ENCODE results near the gene TRPM1.

DNA sequence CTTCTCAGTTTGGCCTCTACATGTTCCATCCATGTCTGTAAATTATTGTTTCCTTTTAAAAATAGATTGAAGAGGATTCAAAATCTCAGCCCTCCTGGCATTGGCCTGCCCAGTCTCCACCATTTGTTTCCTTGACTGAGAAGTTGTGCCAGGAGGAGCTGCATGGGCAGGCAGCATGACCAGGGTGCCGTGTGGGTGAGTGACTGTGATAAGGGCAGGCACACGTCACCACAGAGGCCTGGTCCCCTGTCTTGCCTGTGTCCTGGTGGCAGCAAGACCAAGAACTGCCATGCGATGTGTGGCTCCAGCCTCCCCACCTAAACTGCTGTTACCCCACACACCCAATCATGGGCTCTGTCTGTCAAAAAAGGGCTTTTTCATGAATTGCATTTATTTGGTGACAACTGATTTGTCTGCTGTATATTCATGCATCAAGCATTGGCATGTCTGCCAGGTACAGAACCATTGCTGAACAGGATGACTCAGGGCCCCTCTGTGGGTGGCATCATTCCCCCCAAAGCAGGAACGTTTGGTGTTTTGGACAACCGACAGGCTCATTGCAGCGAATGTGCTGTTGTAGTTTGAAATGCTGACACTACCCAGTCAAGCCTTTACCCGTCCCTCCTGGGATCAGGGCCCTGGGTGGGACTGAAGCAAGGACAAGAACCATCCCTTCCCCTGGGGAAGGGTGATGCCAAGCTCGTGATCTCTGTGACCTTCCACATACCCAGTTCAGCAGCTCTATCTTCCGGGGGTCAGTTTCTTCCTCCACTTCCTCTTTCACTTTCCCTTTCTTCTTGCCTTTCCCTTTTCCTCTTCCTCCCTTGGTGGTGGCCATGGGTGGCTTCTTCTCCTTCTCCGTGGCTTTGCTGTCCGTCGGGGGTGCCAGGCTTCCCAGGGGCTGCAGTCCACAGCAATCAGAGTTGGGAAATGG, 51.6 kb downstream of the TRPM1 start:
- TF ChIP-seq CTCF (IDR thresholded peaks at IDR 0.05) (no peak), POLR2A (IDR thresholded peaks at IDR 0.05) (no peak)

Data from adrenal gland (tissue), 5 donors.